GM18517 (cell line): ENCODE data around the gene SYNDIG1.

Experiments used
- ATAC-seq: cut with Tn5 transposase; IDR thresholded peaks from one replicate; pipeline ENCODE4 v1.9.1; 2021; ENCODE audit warnings: mild to moderate bottlenecking, moderate library complexity; ENCODE audit not compliant: unreplicated experiment

Gene SYNDIG1

GRCh38 chr20:24669701-24670100 lies 200.3 kb downstream of the SYNDIG1 start:
- no peak for ATAC-seq

GRCh38 chr20:24670341-24670872 lies 201.0 kb downstream of the SYNDIG1 start:
- ATAC-seq, result no peak

GRCh38 chr20:24670981-24671380 lies 201.6 kb downstream of the SYNDIG1 start:
- ATAC-seq, result no peak

GRCh38 chr20:24672181-24672880 lies 202.9 kb downstream of the SYNDIG1 start:
- no peak for ATAC-seq

GRCh38 chr20:24672886-24673677 lies 203.7 kb downstream of the SYNDIG1 start:
- no peak for ATAC-seq

- no peak for ATAC-seq
Observed at GRCh38 chr20:24673678-24674570, 204.5 kb downstream of the SYNDIG1 start.

GRCh38 chr20:24674921-24675605 lies 205.6 kb downstream of the SYNDIG1 start:
- ATAC-seq, result no peak

- no peak for ATAC-seq
Observed at GRCh38 chr20:24675651-24676352, 206.4 kb downstream of the SYNDIG1 start.

GRCh38 chr20:24676353-24676977 lies 207.0 kb downstream of the SYNDIG1 start:
- no peak for ATAC-seq

GRCh38 chr20:24676978-24677370 lies 207.5 kb downstream of the SYNDIG1 start:
- no peak for ATAC-seq

GRCh38 chr20:24677626-24678315 lies 208.3 kb downstream of the SYNDIG1 start:
- ATAC-seq, result no peak

GRCh38 chr20:24678351-24679106 lies 209.1 kb downstream of the SYNDIG1 start:
- ATAC-seq, result no peak

GRCh38 chr20:24679448-24680047 lies 210.1 kb downstream of the SYNDIG1 start:
- no peak for ATAC-seq

GRCh38 chr20:24681634-24682495 lies 212.4 kb downstream of the SYNDIG1 start:
- ATAC-seq, result no peak

GRCh38 chr20:24682496-24682985 lies 213.1 kb downstream of the SYNDIG1 start:
- no peak for ATAC-seq

- no peak for ATAC-seq
Observed at GRCh38 chr20:24683676-24684075, 214.2 kb downstream of the SYNDIG1 start.
